C1 segment of cervical spinal cord (tissue), 14 donors: Measurements from ENCODE around the gene GARNL3.

Experiments
- DNase-seq, 14 donors: peaks; one replicate each; lab custom pipeline; 2025; lab: John Stamatoyannopoulos, UW

GARNL3 gene

DNA sequence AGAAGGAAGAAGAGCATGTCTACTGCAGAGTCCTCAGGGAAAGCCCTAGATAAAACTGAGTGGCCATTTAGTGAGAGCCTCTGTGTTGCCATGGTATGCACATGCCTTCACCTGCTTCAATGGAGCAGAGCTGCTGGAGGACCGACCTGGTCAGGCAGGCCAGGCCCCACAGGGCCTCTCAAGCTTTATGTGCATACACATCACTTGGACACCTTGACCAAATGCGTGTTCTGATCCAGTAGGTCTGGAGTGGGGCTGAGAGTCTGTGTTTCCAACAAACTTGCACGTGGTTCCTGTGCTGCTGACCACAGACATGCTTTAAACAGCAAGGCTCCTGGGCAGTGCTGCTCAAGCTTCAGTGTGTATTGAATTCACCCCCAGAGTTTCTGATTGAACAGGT, 81.0 kb downstream of the GARNL3 start:
- DNase-seq = no peak

- no peak for DNase-seq
Observed at GRCh38 chr9:127346584-127346983, 82.0 kb downstream of the GARNL3 start.

- no peak for DNase-seq
Observed at GRCh38 chr9:127347831-127348776, 83.5 kb downstream of the GARNL3 start.

- DNase-seq = peak in 1 of 14 donors; percentile 83
Observed at GRCh38 chr9:127349483-127350113, 85.0 kb downstream of the GARNL3 start.

- no peak for DNase-seq
Observed at GRCh38 chr9:127351182-127352166, 86.9 kb downstream of the GARNL3 start.

- no peak for DNase-seq
Observed at GRCh38 chr9:127353882-127354281, 89.3 kb downstream of the GARNL3 start.

- DNase-seq = no peak
Observed at GRCh38 chr9:127356906-127357305, 92.3 kb downstream of the GARNL3 start.

DNA sequence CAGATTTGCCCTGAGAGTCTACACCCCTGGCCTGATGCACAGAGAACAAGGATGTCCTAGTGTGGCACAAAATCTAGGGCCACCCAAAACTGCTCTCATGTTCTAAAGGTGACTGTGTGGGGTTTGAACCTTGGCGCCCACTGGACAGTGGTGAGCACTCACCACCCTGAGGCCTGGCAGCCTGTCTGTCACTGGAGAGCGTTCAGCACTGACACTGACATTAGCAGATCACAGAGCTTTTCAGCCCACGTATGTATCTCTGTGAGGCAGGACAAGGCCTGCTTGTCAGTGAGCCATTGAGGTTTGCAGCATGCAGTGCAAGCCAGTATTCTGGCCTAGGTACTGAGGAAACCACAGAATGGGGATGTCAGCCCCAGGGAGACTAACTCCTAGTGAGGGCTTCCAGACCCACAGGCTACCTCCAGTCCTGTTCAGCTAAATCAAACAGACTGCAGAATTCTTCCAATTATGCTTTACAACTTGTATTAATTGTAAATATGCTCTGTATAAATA, 93.5 kb downstream of the GARNL3 start:
- DNase-seq = no peak

- DNase-seq = no peak
Observed at GRCh38 chr9:127358770-127359169, 94.2 kb downstream of the GARNL3 start.

- DNase-seq = no peak
Observed at GRCh38 chr9:127360250-127360649, 95.7 kb downstream of the GARNL3 start.

DNA sequence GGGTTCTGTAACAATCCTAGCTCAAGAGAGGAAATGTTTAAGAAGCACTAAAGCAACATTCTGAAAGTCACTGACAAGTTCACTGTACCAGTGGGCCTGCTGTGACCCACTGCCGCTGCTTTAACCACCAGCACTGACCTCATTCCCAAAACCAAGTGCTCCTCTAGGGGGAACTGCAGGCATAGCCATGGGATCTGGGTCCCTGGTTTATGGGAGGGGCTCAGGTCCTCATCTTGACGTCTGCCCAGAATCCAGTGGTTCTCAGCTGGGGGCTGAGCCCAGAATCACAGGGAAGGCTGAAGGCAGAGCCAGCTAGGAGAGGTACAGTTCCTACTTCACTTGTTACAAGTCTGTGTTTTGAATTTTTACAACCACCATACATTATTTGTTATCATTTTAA, 96.3 kb downstream of the GARNL3 start:
- peak in 2 of 14 donors; percentile 12 to 42 for DNase-seq

GRCh38 chr9:127361561-127361960, 97.0 kb downstream of the GARNL3 start:
- DNase-seq = no peak

- no peak for DNase-seq
Observed at GRCh38 chr9:127362829-127363228, 98.3 kb downstream of the GARNL3 start.

DNA sequence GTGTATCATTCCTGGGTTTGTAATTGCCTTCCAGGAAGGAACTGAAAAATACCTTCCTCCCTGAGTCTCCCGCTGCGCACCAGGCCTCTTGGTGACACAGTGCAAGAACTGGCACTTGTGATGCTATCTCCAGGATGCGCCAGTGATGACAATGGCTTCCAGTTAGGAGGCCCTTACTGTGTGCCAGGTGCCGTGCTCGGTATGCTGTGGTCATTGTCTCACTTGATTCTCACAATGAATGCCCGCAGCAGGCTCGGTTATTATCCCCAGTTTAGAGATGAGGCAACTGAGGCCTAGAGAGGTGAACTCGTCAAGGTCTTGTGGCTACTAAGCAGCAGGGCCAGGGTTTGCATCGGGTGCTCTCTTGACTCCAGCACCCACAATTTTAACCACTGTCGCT, 100.9 kb downstream of the GARNL3 start:
- DNase-seq = no peak

DNA sequence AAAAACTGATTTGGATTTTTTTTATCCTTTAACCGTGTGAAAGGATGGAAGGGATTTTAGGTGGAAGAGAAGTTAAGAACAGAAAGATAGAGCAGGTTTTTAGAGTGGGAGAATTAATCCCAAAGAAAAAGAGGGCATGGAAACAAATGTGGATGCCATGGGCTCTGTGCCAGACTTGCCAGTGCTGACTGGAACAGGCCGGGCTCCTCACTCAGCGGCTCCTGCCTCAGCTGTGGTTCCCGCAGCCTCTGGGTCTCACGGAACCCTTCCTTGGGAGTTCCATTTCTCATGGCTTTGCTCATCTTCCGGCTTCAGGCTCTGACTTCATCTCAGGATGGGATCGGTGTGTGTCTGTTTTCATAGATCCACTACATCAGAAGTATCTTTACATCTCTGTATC, 102.0 kb downstream of the GARNL3 start:
- peak in 8 of 14 donors; percentile 16 to 41 (median 28) for DNase-seq

DNA sequence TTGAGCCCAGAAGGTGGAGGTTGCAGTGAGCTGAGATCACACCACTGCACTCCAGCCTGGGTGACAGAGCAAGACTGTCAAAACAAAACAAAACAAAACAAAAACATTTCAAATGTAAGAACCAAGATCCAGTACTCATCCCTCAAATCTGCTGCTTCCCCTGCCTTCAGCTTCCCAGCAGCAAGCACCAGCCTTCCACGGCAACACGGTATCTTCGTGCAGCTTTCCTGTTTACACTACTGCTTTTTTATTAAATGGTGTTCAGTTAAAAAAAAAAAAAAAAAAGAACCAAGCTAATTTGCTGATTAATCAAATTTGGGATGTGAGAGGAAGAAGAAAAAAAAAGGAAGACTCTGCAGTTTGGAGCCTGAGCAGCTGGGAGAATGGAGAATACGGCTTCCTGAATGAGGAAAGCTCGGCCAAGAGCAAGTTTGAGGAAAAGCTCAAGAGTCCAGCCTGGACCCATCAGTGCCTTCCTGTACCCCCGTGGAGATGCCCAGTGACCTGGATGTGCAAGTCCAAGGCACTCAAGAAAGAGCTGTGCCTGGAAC, 104.4 kb downstream of the GARNL3 start:
- no peak for DNase-seq

- DNase-seq = peak in 1 of 14 donors; percentile 28
Observed at GRCh38 chr9:127369428-127369827, 104.9 kb downstream of the GARNL3 start.

DNA sequence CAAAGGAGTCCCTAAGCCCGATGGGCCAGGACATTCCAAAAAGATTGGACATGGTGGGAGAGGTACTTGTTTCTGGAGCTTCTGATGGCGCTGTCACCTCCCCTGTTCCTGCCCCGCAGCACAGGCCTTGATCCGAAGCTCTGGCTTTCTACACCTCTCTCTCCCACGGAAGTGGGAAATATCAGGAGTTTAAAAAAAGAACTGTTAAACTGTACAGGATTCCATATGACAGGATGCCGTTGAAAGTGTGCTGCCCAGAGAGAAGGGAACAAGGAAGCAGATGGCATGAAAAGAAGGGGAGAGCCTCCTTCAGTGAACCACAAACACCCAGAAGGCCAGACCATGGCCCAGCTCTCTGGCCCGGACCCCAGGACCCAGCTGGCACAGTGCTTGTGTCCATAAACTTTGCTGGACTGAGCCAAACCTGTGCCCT, 105.6 kb downstream of the GARNL3 start:
- peak in 1 of 14 donors; percentile 72 for DNase-seq

- DNase-seq = peak in 1 of 14 donors; percentile 72
Observed at GRCh38 chr9:127370672-127371648, 106.4 kb downstream of the GARNL3 start.

GRCh38 chr9:127380479-127380878, 115.9 kb downstream of the GARNL3 start:
- no peak for DNase-seq
